GM10847 (cell line): Measurements from ENCODE around the gene ANKIB1.

Source experiments
- POLR2A ChIP-seq: IDR thresholded peaks from 2 replicates; pipeline ENCODE4 v1.6.1; 2011; ENCODE audit not compliant: insufficient read length; ENCODE audit errors: extremely low read depth

Gene ANKIB1

GRCh38 chr7:92436612-92437445 is 191.1 kb downstream of the ANKIB1 start:
- TF ChIP-seq POLR2A = no peak

GRCh38 chr7:92437956-92438491 is 192.2 kb downstream of the ANKIB1 start:
- no peak for TF ChIP-seq POLR2A

- no peak for TF ChIP-seq POLR2A
These were observed 201.1 kb downstream of the ANKIB1 start for GRCh38 chr7:92446869-92447344.

- TF ChIP-seq POLR2A = peak; percentile 53
These were observed 201.8 kb downstream of the ANKIB1 start, which contains the start of gene GATAD1 for GRCh38 chr7:92447345-92448204. TSS of gene GATAD1 (plus strand) at chr7:92447482. CDS start at chr7:92447730, 248 bp downstream.

- no peak for TF ChIP-seq POLR2A
These were observed 202.5 kb downstream of the ANKIB1 start for GRCh38 chr7:92448205-92448747.
